ENCODE measurements around the gene LCE3B. TPM values are rescaled to one million over a fixed set of nuclear protein-coding genes. Genes with fewer than 3 reads are reported as not detected.

Gene LCE3B
- polyA plus RNA-seq, 1 experiment, result not detected

DNA sequence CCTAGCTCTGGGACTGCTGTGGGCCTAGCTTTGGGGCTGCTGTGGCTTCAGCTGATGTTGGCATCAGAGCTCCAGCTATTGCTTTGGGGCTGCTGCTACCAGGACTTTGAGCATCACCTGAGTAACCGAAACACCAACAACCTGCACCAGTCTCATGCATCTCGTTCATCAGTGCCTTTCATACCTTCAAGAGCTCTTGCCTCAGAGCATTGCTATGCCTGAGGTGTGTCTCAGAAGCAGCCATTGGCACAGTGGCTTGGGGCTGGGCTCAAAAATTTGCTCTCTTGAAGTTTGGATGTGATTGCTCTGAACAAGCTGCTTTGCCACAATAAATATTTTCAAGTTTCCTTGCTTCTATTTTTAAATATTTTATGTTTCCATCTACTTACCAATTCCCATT, 42.8 kb downstream of the LCE3B start:
- H3K4me3 ChIP-seq (ENCODE audit: low read depth, low read length), result no peak overlapping the region
- H3K36me3 ChIP-seq (ENCODE audit: control insufficient read depth, insufficient read depth, low read length), result no peaks in the 10 kb centered on the region
- DNase-seq (ENCODE audit: low read depth), result no peak
- H3K27me3 ChIP-seq (ENCODE audit: control insufficient read depth, insufficient read depth, low read length), result no peaks in the 10 kb centered on the region
- ChIA-PET CTCF (interaction anchor here (0.6 to 3.2 kb wide), 2 partner anchors 168 to 270 kb away, joined by 4 to 25 read pairs; no protein-coding TSS in a partner anchor), POLR2A (no interaction called here)
- TF ChIP-seq, protein P1, sequence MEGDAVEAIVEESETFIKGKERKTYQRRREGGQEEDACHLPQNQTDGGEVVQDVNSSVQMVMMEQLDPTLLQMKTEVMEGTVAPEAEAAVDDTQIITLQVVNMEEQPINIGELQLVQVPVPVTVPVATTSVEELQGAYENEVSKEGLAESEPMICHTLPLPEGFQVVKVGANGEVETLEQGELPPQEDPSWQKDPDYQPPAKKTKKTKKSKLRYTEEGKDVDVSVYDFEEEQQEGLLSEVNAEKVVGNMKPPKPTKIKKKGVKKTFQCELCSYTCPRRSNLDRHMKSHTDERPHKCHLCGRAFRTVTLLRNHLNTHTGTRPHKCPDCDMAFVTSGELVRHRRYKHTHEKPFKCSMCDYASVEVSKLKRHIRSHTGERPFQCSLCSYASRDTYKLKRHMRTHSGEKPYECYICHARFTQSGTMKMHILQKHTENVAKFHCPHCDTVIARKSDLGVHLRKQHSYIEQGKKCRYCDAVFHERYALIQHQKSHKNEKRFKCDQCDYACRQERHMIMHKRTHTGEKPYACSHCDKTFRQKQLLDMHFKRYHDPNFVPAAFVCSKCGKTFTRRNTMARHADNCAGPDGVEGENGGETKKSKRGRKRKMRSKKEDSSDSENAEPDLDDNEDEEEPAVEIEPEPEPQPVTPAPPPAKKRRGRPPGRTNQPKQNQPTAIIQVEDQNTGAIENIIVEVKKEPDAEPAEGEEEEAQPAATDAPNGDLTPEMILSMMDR (IDR thresholded peaks at IDR 0.05; ENCODE audit: insufficient read depth, low read depth, low read length), result no peak

DNA sequence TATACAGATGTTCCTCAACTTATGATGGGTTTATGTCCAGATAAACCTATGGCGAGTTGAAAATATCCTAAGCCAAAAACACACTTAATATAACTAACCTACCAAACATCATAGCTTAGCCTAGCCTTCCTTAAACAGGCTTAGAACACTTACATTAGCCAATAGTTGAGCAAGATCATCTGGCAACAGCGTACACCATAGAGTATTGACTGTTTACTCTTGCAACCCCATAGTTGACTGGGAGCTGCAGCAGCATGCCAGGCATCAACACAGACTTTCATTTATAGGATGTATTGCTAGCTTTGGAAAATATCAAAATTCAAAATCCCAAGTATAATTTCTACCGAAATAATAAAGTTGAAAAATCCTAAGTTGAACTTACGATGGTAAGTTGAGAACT, 44.1 kb downstream of the LCE3B start:
- H3K36me3 ChIP-seq (ENCODE audit: control insufficient read depth, insufficient read depth, low read length), result no peaks in the 10 kb centered on the region
- H3K4me3 ChIP-seq (ENCODE audit: low read depth, low read length), result no peak overlapping the region
- CTCF ChIA-PET, result interaction anchor here (1.0 kb wide), 1 partner anchor 268 kb away, joined by 4 read pairs; no protein-coding TSS in a partner anchor
- POLR2A ChIA-PET, result no interaction called here
- no peak for DNase-seq (ENCODE audit: low read depth)
- no peaks in the 10 kb centered on the region for H3K27me3 ChIP-seq (ENCODE audit: control insufficient read depth, insufficient read depth, low read length)
- TF ChIP-seq, protein P1 (IDR thresholded peaks at IDR 0.05; ENCODE audit: insufficient read depth, low read depth, low read length), result no peak

DNA sequence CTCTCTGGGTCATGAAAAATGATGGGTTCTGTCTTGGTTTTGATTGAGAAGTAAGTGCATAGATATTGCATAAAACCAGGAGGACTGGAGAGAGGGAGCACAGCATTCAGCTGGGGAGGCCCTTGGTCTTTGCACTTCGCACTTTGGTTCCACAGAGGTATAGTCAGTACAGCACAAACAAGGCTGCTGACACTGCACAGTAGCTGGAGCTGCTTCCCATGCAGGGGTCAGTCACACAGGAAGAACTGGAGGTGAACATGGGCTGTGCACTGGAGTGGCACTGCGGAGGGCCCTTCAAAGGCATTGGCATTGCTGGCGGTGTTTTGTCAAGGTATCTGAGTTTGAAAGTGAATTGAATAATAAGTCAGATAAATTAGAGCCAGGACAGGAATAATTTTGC, 45.0 kb downstream of the LCE3B start:
- Histone ChIP-seq H3K27me3 (ENCODE audit: control insufficient read depth, insufficient read depth, low read length) (no peaks in the 10 kb centered on the region), H3K4me3 (ENCODE audit: low read depth, low read length) (no peak overlapping the region), H3K36me3 (ENCODE audit: control insufficient read depth, insufficient read depth, low read length) (no peaks in the 10 kb centered on the region)
- no peak for DNase-seq (ENCODE audit: low read depth)
- TF ChIP-seq, protein P1 (IDR thresholded peaks at IDR 0.05; ENCODE audit: insufficient read depth, low read depth, low read length), result no peak
- ChIA-PET CTCF (interaction anchor here (1.0 kb wide), 2 partner anchors 10 to 267 kb away, joined by 3 to 4 read pairs; no protein-coding TSS in a partner anchor), POLR2A (no interaction called here)

DNA sequence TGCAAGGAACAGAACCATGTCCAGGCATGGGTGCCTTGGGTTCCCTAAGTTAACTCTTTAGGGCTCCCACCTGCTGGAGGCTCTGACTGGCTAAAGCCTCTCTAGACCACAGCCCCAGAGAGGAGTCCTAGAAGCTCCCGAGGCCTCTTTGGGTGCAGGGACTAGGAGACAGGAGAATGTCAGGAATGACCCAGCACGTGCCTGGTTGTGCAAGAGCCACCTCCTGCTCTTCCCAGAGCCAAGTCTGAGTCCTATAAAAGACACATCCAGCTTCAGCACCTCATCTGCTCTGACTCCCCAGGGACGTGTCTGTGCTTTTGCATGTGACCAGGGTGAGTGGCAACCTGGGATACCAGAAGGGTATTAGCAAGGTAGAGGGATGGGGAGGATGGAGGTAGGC, 49.5 kb downstream of the LCE3B start, which contains the start of gene LCE2D:
LCE2D (plus strand) TSS at position 283 of the 400 bp plus-strand sequence. CDS start 726 bp downstream, outside the sequence.
- DNase-seq (ENCODE audit: low read depth), result no peak
- POLR2A ChIA-PET, result no interaction called here
- no peaks in the 10 kb centered on the region for H3K27me3 ChIP-seq (ENCODE audit: control insufficient read depth, insufficient read depth, low read length)
- no peak within 1 kb of the TSS for H3K4me3 ChIP-seq (ENCODE audit: low read depth, low read length)
- CTCF ChIA-PET, result interaction anchor here (0.6 to 4.7 kb wide), 3 partner anchors 9 to 529 kb away, joined by 3 to 23 read pairs (median 3); no protein-coding TSS in a partner anchor
- TF ChIP-seq, protein P1 (IDR thresholded peaks at IDR 0.05; ENCODE audit: insufficient read depth, low read depth, low read length), result no peak
- H3K36me3 ChIP-seq (ENCODE audit: control insufficient read depth, insufficient read depth, low read length), result no peaks in the 10 kb centered on the region

Small RNA genes lying within 50 kb of the gene (small RNA-seq; reads per million reads assigned to genes)
- not detected for gene LCE3A (ENCODE audit: insufficient read length, low read depth, low replicate concordance)
- not detected for gene LCE3B (ENCODE audit: insufficient read length, low read depth, low replicate concordance)

Other genes with a start within 250 kb of the LCE3B start
- gene CRNN, start 199.5 kb upstream of the LCE3B start, polyA plus RNA-seq (2011; rRNA removed), result not detected in 2 replicates
- gene LCE5A, start 103.0 kb upstream of the LCE3B start, polyA plus RNA-seq (2011; rRNA removed), result not detected in 2 replicates
- not detected in 2 replicates for gene CRCT1, start 99.3 kb upstream of the LCE3B start, polyA plus RNA-seq (2011; rRNA removed)
- not detected in 2 replicates for gene LCE3E, start 47.0 kb upstream of the LCE3B start, polyA plus RNA-seq (2011; rRNA removed)
- gene LCE3D, start 33.3 kb upstream of the LCE3B start, polyA plus RNA-seq (2011; rRNA removed), result not detected in 2 replicates
- gene LCE3C, start 13.6 kb upstream of the LCE3B start, polyA plus RNA-seq (2011; rRNA removed), result not detected in 2 replicates
- gene LCE3A, start 9.3 kb downstream of the LCE3B start, polyA plus RNA-seq (2011; rRNA removed), result not detected in 2 replicates
- gene LCE2D, start 49.6 kb downstream of the LCE3B start, polyA plus RNA-seq (2011; rRNA removed), result not detected in 2 replicates
- not detected in 2 replicates for gene LCE2C, start 61.5 kb downstream of the LCE3B start, polyA plus RNA-seq (2011; rRNA removed)
- not detected in 2 replicates for gene LCE2B, start 72.3 kb downstream of the LCE3B start, polyA plus RNA-seq (2011; rRNA removed)
- not detected in 2 replicates for gene LCE2A, start 84.5 kb downstream of the LCE3B start, polyA plus RNA-seq (2011; rRNA removed)
- gene LCE4A, start 94.3 kb downstream of the LCE3B start, polyA plus RNA-seq (2011; rRNA removed), result not detected in 2 replicates
- not detected in 2 replicates for gene KPRP, start 144.2 kb downstream of the LCE3B start, polyA plus RNA-seq (2011; rRNA removed)
- gene LCE1F, start 161.3 kb downstream of the LCE3B start, polyA plus RNA-seq (2011; rRNA removed), result not detected in 2 replicates
- not detected in 2 replicates for gene LCE1E, start 172.4 kb downstream of the LCE3B start, polyA plus RNA-seq (2011; rRNA removed)
- not detected in 2 replicates for gene LCE1D, start 182.9 kb downstream of the LCE3B start, polyA plus RNA-seq (2011; rRNA removed)
- gene LCE1C, start 192.8 kb downstream of the LCE3B start, polyA plus RNA-seq (2011; rRNA removed), result not detected in 2 replicates
- not detected in 2 replicates for gene LCE1B, start 198.2 kb downstream of the LCE3B start, polyA plus RNA-seq (2011; rRNA removed)
- gene LCE1A, start 213.7 kb downstream of the LCE3B start, polyA plus RNA-seq (2011; rRNA removed), result not detected in 2 replicates
- not detected in 2 replicates for gene LCE6A, start 229.0 kb downstream of the LCE3B start, polyA plus RNA-seq (2011; rRNA removed)
- not detected in 2 replicates for gene LCE7A, start 246.2 kb downstream of the LCE3B start, polyA plus RNA-seq (2011; rRNA removed)